B cell (primary cell): ENCODE results near the gene TBC1D20. TPM values are rescaled to one million over a fixed set of nuclear protein-coding genes. Genes with fewer than 3 reads are reported as not detected.

Experiments
- ATAC-seq: fragments of 200-7000 bp; cut with Tn5 transposase; one replicate; pipeline ENCODE4 v1.10.0; 2021; ENCODE audit warnings: low read depth, mild to moderate bottlenecking, moderate number of reproducible peaks, moderate library complexity
- CTCF ChIA-PET: fragments of 350-600 bp; sonication (Branson Sonifier 250); formaldehyde crosslinking; loops from one replicate; lab custom pipeline; 2021; ENCODE audit warnings: antibody characterized with exemption, inconsistent platforms; lab: Charles Lee
- POLR2A ChIA-PET: fragments of 350-600 bp; sonication (Branson Sonifier 250); formaldehyde crosslinking; loops from one replicate; lab custom pipeline; 2021; ENCODE audit warnings: antibody characterized with exemption; lab: Charles Lee
- DNase-seq: peaks from one replicate; pipeline ENCODE4 v3.0.0; 2013
- H2AFZ ChIP-seq: 2 replicates; pipeline ENCODE4 v1.6.1; 2012; ENCODE audit warnings: mild to moderate bottlenecking, low read depth, low read length; ENCODE audit not compliant: insufficient read depth, poor library complexity, severe bottlenecking
- H3K27ac ChIP-seq, 2 donors: 1 replicate in 1 of 2; 2 replicates in 1 of 2; pipeline ENCODE4 v1.5.1; 2012 to 2013; ENCODE audit warnings: low read length in 2 of 2, mild to moderate bottlenecking in 2 of 2, moderate library complexity in 1 of 2
- H3K27me3 ChIP-seq, 4 experiments: fragments of 200-600 bp in 1 of 4; sonication (generic) in 1 of 4; replicated peaks in 1 of 4; 1 replicate in 2 of 4; 2 replicates in 2 of 4; pipeline versions ENCODE4 v1.6.1 to v1.7.0; 2013 to 2016; ENCODE audit warnings: low read length in 3 of 4, mild to moderate bottlenecking in 2 of 4, mixed read lengths in 1 of 4, moderate library complexity in 1 of 4; ENCODE audit not compliant: insufficient read depth in 4 of 4, control insufficient read depth in 3 of 4; ENCODE audit errors: control extremely low read depth in 1 of 4
- H3K36me3 ChIP-seq, 2 experiments: replicated peaks in 1 of 2; 1 replicate in 1 of 2; 2 replicates in 1 of 2; pipeline versions ENCODE4 v1.6.1 to v1.7.1; 2013; ENCODE audit warnings: low read length in 1 of 2; ENCODE audit not compliant: insufficient read depth in 2 of 2, control insufficient read depth in 1 of 2; ENCODE audit errors: control extremely low read depth in 1 of 2, extremely low read depth in 1 of 2
- H3K4me1 ChIP-seq, 2 donors: fragments of 200-600 bp in 1 of 2; sonication (generic) in 1 of 2; 1 replicate in 1 of 2; 2 replicates in 1 of 2; pipeline versions ENCODE4 v1.5.1 to v1.6.1; 2013 to 2017; ENCODE audit warnings: low read length in 2 of 2; ENCODE audit not compliant: control insufficient read depth in 2 of 2, insufficient read depth in 2 of 2
- H3K4me2 ChIP-seq: replicated peaks from 2 replicates; pipeline ENCODE3; 2012; ENCODE audit warnings: mild to moderate bottlenecking, low read depth, low read length; ENCODE audit not compliant: poor library complexity, severe bottlenecking
- H3K4me3 ChIP-seq, 5 experiments: fragments of 200-600 bp in 1 of 5; sonication (generic) in 1 of 5; 1 replicate in 3 of 5; 2 replicates in 2 of 5; pipeline versions ENCODE4 v1.5.1 to v1.7.0; 2011 to 2016; ENCODE audit warnings: low read length in 4 of 5, mild to moderate bottlenecking in 4 of 5, low read depth in 2 of 5, control low read depth in 1 of 5, moderate library complexity in 1 of 5; ENCODE audit not compliant: insufficient read depth in 1 of 5; ENCODE audit errors: control extremely low read depth in 1 of 5, extremely low read depth in 1 of 5
- H3K79me2 ChIP-seq: fragments of 200-600 bp; sonication (generic); one replicate; pipeline ENCODE4 v1.6.0; 2016; ENCODE audit warnings: low read length; ENCODE audit not compliant: control insufficient read depth, insufficient read depth
- H3K9ac ChIP-seq: fragments of 200-600 bp; sonication (generic); 2 replicates; pipeline ENCODE4 v1.6.1; 2017; ENCODE audit warnings: mild to moderate bottlenecking, low read length, moderate library complexity
- H3K9me3 ChIP-seq, 3 donors: one replicate each; pipeline versions ENCODE4 v1.6.1 to v1.7.1; 2013; ENCODE audit warnings: low read length in 2 of 3; ENCODE audit not compliant: control insufficient read depth in 2 of 3, insufficient read depth in 1 of 3; ENCODE audit errors: control extremely low read depth in 1 of 3
- H4K20me1 ChIP-seq: 2 replicates; pipeline ENCODE4 v1.6.0; 2012; ENCODE audit warnings: mild to moderate bottlenecking, low read length; ENCODE audit not compliant: insufficient read depth, control insufficient read depth, poor library complexity, severe bottlenecking
- H3K27ac Mint-ChIP-seq: one replicate; pipeline ENCODE4 v1.8.0; 2021; ENCODE audit warnings: mixed read lengths
- H3K27me3 Mint-ChIP-seq: one replicate; pipeline ENCODE4 v1.8.0; 2021; ENCODE audit warnings: mixed read lengths
- H3K4me1 Mint-ChIP-seq: one replicate; pipeline ENCODE4 v1.8.0; 2021; ENCODE audit warnings: mixed read lengths
- H3K4me3 Mint-ChIP-seq: one replicate; pipeline ENCODE4 v1.8.0; 2021; ENCODE audit warnings: mixed read lengths
- H3K9me3 Mint-ChIP-seq: one replicate; pipeline ENCODE4 v1.8.0; 2022; ENCODE audit warnings: mixed read lengths; ENCODE audit not compliant: insufficient read depth
- CTCF ChIP-seq: fragments of 200-600 bp; IDR thresholded peaks from one replicate; pipeline ENCODE4 v1.8.0; 2022; ENCODE audit warnings: antibody characterized with exemption, mild to moderate bottlenecking
- EZH2 ChIP-seq: IDR thresholded peaks from 2 replicates; pipeline ENCODE4 v1.6.1; 2012; ENCODE audit warnings: borderline replicate concordance, low read depth, mild to moderate bottlenecking, moderate library complexity, low read length; ENCODE audit not compliant: insufficient read depth, poor library complexity, severe bottlenecking
- WGBS: methylation state at CpG from one replicate; pipeline ENCODE4 v1.1.5; 2013; ENCODE audit warnings: missing lambda C conversion rate; ENCODE audit not compliant: insufficient coverage; 5-methylcytosine and 5-hydroxymethylcytosine counted together
- intact Hi-C: fragments of 100-400 bp; cut with micrococcal nuclease; formaldehyde crosslinking; loops from one replicate; pipeline ENCODE4 v1.10.0; 2022
- polyA plus RNA-seq: library from polyadenylated mRNA; depleted of rRNA; stranded (reverse); fragments of >200 nt; gene quantifications from 2 replicates; pipeline ENCODE4 v1.2.3, GENCODE V29; 2012
- total RNA-seq, 2 donors: library from RNA; stranded (reverse); fragments of 120-200 nt in 1 of 2; gene quantifications; 1 replicate in 1 of 2; 2 replicates in 1 of 2; pipeline versions ENCODE4 v1.2.3 to v1.2.4, GENCODE V29; 2013 to 2022

The TBC1D20 gene
- total and polyA plus RNA-seq, 2 donors (not counting 1 experiment from before 2014, with no cell fraction given) = 31.7 to 40.0 TPM

DNA sequence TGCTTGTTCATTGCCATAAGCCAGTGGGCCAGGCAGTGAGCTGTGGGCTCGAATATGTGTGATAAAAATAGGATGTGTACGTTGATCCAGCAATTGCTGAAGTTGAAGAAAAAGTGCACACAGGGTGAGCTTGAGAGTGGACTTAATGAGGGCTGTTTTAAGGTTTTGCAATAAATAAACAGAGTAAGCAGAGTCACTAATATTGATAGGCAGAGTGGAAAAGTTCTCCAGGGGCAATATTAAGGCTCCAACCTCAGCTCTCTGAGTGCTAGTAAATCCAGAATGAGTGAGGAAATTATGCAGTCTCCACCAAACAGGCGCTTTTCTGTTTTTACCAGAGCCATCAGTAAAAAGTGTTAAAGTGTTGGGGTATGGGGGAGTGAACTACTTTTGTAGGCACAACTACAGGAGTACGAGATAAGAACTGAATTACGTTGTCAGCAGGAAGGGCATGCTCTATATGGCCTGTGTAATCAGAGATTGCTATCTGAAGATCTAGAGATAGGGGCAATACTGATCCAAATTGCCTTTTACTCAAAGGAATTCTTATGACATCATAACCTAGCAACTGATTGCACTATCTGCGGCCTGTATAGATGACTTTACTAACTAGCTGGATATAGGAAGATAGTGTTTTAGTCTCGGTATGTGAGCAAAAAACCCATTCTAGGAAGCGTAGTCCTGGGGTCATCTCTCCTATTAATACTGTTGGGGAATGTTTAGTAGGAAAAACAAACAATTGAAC, 7.6 kb upstream of the TBC1D20 start:
- no peak for DNase-seq
- no peak overlapping the region for H2AFZ ChIP-seq
- no peaks in the 10 kb centered on the region for H3K9me3 Mint-ChIP-seq
- no peak overlapping the region for H3K4me3 ChIP-seq
- 85% methylated on average over 2 of the region's 8 CpGs for WGBS
- no peak overlapping the region for H3K27ac Mint-ChIP-seq
- no peaks in the 10 kb centered on the region for H4K20me1 ChIP-seq
- H3K4me2 ChIP-seq = no peak overlapping the region
- peaks cover 0 to 8% of the 10 kb centered on the region in 2 donors for H3K4me1 ChIP-seq
- H3K9ac ChIP-seq = no peak overlapping the region
- peaks cover 7% of the 10 kb centered on the region for H3K4me1 Mint-ChIP-seq
- peaks cover 0 to 5% (median 1%) of the 10 kb centered on the region in 4 experiments for H3K27me3 ChIP-seq
- intact Hi-C loops = no loop called here
- H3K9me3 ChIP-seq = peaks cover 0 to 13% (median 9%) of the 10 kb centered on the region in 3 donors
- no peak for ATAC-seq
- H3K36me3 ChIP-seq = no peaks in the 10 kb centered on the region
- H3K27me3 Mint-ChIP-seq = peaks cover 23% of the 10 kb centered on the region
- H3K79me2 ChIP-seq = no peaks in the 10 kb centered on the region
- no peak overlapping the region for H3K27ac ChIP-seq
- CTCF ChIA-PET = interaction anchor here (1.1 kb wide), 1 partner anchor 140 kb away, joined by 3 read pairs; no protein-coding TSS in a partner anchor
- POLR2A ChIA-PET = no interaction called here
- H3K4me3 Mint-ChIP-seq = no peak overlapping the region
- TF ChIP-seq EZH2 = no peak
- no peak for TF ChIP-seq CTCF

- H4K20me1 ChIP-seq = no peaks in the 10 kb centered on the region
- peaks cover 23% of the 10 kb centered on the region for H3K27me3 Mint-ChIP-seq
- H3K4me1 Mint-ChIP-seq = peaks cover 9% of the 10 kb centered on the region
- no peak overlapping the region for H3K4me3 ChIP-seq
- H3K9me3 ChIP-seq = peaks cover 0 to 13% (median 9%) of the 10 kb centered on the region in 3 donors
- CTCF ChIA-PET = interaction anchor here (0.5 to 1.3 kb wide), 2 partner anchors 112 to 180 kb away, joined by 4 to 9 read pairs; no protein-coding TSS in a partner anchor
- H2AFZ ChIP-seq = no peak overlapping the region
- POLR2A ChIA-PET = no interaction called here
- H3K36me3 ChIP-seq = no peaks in the 10 kb centered on the region
- no peak overlapping the region for H3K4me2 ChIP-seq
- TF ChIP-seq CTCF (no peak), EZH2 (no peak)
- no peak for ATAC-seq
- DNase-seq = no peak
- H3K79me2 ChIP-seq = no peaks in the 10 kb centered on the region
- intact Hi-C loops = no loop called here
- no peak overlapping the region for H3K27ac ChIP-seq
- no peak overlapping the region for H3K4me3 Mint-ChIP-seq
- 99% methylated on average over 6 of the region's 7 CpGs for WGBS
- peaks cover 5 to 9% of the 10 kb centered on the region in 2 donors for H3K4me1 ChIP-seq
- no peak overlapping the region for H3K9ac ChIP-seq
- peaks cover 0 to 5% (median 1%) of the 10 kb centered on the region in 4 experiments for H3K27me3 ChIP-seq
- H3K27ac Mint-ChIP-seq = no peak overlapping the region
- no peaks in the 10 kb centered on the region for H3K9me3 Mint-ChIP-seq
These were observed 5.4 kb upstream of the TBC1D20 start for GRCh38 chr20:467755-468154.
